ENCODE results near the gene TNNT3.

GRCh38 chr11:1987024-1987423 lies 67.5 kb downstream of the TNNT3 start:
- TF ChIP-seq EZH2 (optimal IDR thresholded peaks at IDR 0.05; ENCODE audit: low read depth, low read length), result no peak
- TF ChIP-seq, protein P1, sequence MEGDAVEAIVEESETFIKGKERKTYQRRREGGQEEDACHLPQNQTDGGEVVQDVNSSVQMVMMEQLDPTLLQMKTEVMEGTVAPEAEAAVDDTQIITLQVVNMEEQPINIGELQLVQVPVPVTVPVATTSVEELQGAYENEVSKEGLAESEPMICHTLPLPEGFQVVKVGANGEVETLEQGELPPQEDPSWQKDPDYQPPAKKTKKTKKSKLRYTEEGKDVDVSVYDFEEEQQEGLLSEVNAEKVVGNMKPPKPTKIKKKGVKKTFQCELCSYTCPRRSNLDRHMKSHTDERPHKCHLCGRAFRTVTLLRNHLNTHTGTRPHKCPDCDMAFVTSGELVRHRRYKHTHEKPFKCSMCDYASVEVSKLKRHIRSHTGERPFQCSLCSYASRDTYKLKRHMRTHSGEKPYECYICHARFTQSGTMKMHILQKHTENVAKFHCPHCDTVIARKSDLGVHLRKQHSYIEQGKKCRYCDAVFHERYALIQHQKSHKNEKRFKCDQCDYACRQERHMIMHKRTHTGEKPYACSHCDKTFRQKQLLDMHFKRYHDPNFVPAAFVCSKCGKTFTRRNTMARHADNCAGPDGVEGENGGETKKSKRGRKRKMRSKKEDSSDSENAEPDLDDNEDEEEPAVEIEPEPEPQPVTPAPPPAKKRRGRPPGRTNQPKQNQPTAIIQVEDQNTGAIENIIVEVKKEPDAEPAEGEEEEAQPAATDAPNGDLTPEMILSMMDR (IDR thresholded peaks at IDR 0.05; ENCODE audit: low read length), result no peak
- TF ChIP-seq EZH2phosphoT487 (IDR thresholded peaks at IDR 0.05; ENCODE audit: low read length), result no peak
